ENCODE data around the gene ZNF330.

DNA sequence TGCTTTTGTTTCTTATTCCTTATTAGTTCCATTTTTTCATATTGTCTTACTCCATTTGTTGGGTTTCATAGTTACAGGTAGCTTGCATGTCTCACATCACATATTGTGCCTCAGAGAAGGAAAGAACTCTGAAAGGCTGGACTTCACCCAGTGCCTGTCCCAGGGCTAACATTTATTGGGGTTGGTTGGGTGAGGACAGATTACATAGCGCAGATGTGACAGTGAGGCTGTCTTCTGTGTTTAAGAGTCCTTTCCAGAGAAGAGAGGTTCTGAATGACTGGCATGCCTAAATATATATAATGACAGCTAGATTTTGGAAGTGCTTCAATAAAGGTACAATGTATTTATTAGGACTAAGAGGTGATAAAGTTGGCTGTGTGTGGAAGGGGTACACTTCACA lies 2.7 kb downstream of the ZNF330 start:
- TF ChIP-seq, protein P1, sequence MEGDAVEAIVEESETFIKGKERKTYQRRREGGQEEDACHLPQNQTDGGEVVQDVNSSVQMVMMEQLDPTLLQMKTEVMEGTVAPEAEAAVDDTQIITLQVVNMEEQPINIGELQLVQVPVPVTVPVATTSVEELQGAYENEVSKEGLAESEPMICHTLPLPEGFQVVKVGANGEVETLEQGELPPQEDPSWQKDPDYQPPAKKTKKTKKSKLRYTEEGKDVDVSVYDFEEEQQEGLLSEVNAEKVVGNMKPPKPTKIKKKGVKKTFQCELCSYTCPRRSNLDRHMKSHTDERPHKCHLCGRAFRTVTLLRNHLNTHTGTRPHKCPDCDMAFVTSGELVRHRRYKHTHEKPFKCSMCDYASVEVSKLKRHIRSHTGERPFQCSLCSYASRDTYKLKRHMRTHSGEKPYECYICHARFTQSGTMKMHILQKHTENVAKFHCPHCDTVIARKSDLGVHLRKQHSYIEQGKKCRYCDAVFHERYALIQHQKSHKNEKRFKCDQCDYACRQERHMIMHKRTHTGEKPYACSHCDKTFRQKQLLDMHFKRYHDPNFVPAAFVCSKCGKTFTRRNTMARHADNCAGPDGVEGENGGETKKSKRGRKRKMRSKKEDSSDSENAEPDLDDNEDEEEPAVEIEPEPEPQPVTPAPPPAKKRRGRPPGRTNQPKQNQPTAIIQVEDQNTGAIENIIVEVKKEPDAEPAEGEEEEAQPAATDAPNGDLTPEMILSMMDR (IDR thresholded peaks at IDR 0.05) = no peak
- TF ChIP-seq POLR2A (IDR thresholded peaks at IDR 0.05) = no peak

Measured in suprapubic skin (tissue), 3 donors.